Measurements from ENCODE around the gene TAS2R50.

Gene TAS2R50

GRCh38 chr12:11023387-11023786 is 36.7 kb upstream of the TAS2R50 start:
- H3K27ac ChIP-seq (replicated peaks): no peak overlapping the region
- no peak for DNase-seq (ENCODE audit: low read depth in 1 of 2, low spot score in 1 of 2)
- TF ChIP-seq CTCF (IDR thresholded peaks at IDR 0.05; ENCODE audit: insufficient read depth, low read length): no peak
- TF ChIP-seq REST (IDR thresholded peaks at IDR 0.05; ENCODE audit: insufficient replicate concordance, low read depth): no peak
- TF ChIP-seq GABPA (IDR thresholded peaks at IDR 0.05; ENCODE audit: low read depth): no peak
- no peak for TF ChIP-seq SPI1 (IDR thresholded peaks at IDR 0.05; ENCODE audit: borderline replicate concordance, low read depth)
- no peak for TF ChIP-seq POLR2AphosphoS5 (IDR thresholded peaks at IDR 0.05; ENCODE audit: low read depth)
- no peak overlapping the region for H3K4me3 ChIP-seq (replicated peaks; ENCODE audit: insufficient read depth, low read length)
- no peaks in the 10 kb centered on the region for H3K27me3 ChIP-seq (ENCODE audit: insufficient read depth, poor library complexity, severe bottlenecking)

- TF ChIP-seq SPI1 (IDR thresholded peaks at IDR 0.05; ENCODE audit: borderline replicate concordance, low read depth) (no peak), CTCF (IDR thresholded peaks at IDR 0.05; ENCODE audit: insufficient read depth, low read length) (no peak)
- no peak within 1 kb of the TSS for H3K4me3 ChIP-seq (replicated peaks; ENCODE audit: insufficient read depth, low read length)
Measured at GRCh38 chr12:11022520-11022919, 35.8 kb upstream of the TAS2R50 start, which contains the start of gene TAS2R19. TSS of gene TAS2R19 (minus strand) at chr12:11022620. CDS start at chr12:11022571, 49 bp downstream.

GRCh38 chr12:11016937-11017336 is 30.2 kb upstream of the TAS2R50 start:
- Histone ChIP-seq H3K27ac (replicated peaks) (no peak overlapping the region), H3K4me3 (replicated peaks; ENCODE audit: insufficient read depth, low read length) (no peak overlapping the region), H3K27me3 (ENCODE audit: insufficient read depth, poor library complexity, severe bottlenecking) (no peaks in the 10 kb centered on the region)
- TF ChIP-seq REST (IDR thresholded peaks at IDR 0.05; ENCODE audit: insufficient replicate concordance, low read depth): no peak
- TF ChIP-seq GABPA (IDR thresholded peaks at IDR 0.05; ENCODE audit: low read depth): no peak
- no peak for TF ChIP-seq SPI1 (IDR thresholded peaks at IDR 0.05; ENCODE audit: borderline replicate concordance, low read depth)
- no peak for TF ChIP-seq CTCF (IDR thresholded peaks at IDR 0.05; ENCODE audit: insufficient read depth, low read length)
- TF ChIP-seq POLR2AphosphoS5 (IDR thresholded peaks at IDR 0.05; ENCODE audit: low read depth): no peak
- DNase-seq (ENCODE audit: low read depth in 1 of 2, low spot score in 1 of 2): no peak

More at GRCh38 chr12:11022520-11022919, 35.8 kb upstream of the TAS2R50 start, which contains the start of gene TAS2R19:
- no peaks in the 10 kb centered on the region for H3K27me3 ChIP-seq (ENCODE audit: insufficient read depth, poor library complexity, severe bottlenecking)
- H3K27ac ChIP-seq (replicated peaks): no peak within 1 kb of the TSS
- no peak for DNase-seq (ENCODE audit: low read depth in 1 of 2, low spot score in 1 of 2)

GRCh38 chr12:11015775-11016430 is 29.2 kb upstream of the TAS2R50 start:
- no peak overlapping the region for H3K27ac ChIP-seq (replicated peaks)
- DNase-seq (ENCODE audit: low read depth in 1 of 2, low spot score in 1 of 2): no peak
- no peak overlapping the region for H3K4me3 ChIP-seq (replicated peaks; ENCODE audit: insufficient read depth, low read length)
- TF ChIP-seq REST (IDR thresholded peaks at IDR 0.05; ENCODE audit: insufficient replicate concordance, low read depth) (no peak), GABPA (IDR thresholded peaks at IDR 0.05; ENCODE audit: low read depth) (no peak), POLR2AphosphoS5 (IDR thresholded peaks at IDR 0.05; ENCODE audit: low read depth) (no peak), SPI1 (IDR thresholded peaks at IDR 0.05; ENCODE audit: borderline replicate concordance, low read depth) (no peak), CTCF (IDR thresholded peaks at IDR 0.05; ENCODE audit: insufficient read depth, low read length) (no peak)
- H3K27me3 ChIP-seq (ENCODE audit: insufficient read depth, poor library complexity, severe bottlenecking): no peaks in the 10 kb centered on the region
